C4-2B (cell line): ENCODE measurements around the gene NFATC2.

ENCODE experiments used
- H3K27ac ChIP-seq: fragments of 450-650 bp; 2 replicates; pipeline ENCODE4 v1.5.1; 2017
- ZFX ChIP-seq: fragments of 450-650 bp; IDR thresholded peaks from 2 replicates; pipeline ENCODE4 v1.6.1; 2017
- TF ChIP-seq, protein P1 (sequence below): fragments of 450-650 bp; conservative IDR thresholded peaks from 2 replicates; pipeline ENCODE4 v1.5.1; 2017; ENCODE audit warnings: mild to moderate bottlenecking

The NFATC2 gene

GRCh38 chr20:51511861-51512619, 30.5 kb downstream of the NFATC2 start:
- no peak overlapping the region for H3K27ac ChIP-seq
- TF ChIP-seq, protein P1, sequence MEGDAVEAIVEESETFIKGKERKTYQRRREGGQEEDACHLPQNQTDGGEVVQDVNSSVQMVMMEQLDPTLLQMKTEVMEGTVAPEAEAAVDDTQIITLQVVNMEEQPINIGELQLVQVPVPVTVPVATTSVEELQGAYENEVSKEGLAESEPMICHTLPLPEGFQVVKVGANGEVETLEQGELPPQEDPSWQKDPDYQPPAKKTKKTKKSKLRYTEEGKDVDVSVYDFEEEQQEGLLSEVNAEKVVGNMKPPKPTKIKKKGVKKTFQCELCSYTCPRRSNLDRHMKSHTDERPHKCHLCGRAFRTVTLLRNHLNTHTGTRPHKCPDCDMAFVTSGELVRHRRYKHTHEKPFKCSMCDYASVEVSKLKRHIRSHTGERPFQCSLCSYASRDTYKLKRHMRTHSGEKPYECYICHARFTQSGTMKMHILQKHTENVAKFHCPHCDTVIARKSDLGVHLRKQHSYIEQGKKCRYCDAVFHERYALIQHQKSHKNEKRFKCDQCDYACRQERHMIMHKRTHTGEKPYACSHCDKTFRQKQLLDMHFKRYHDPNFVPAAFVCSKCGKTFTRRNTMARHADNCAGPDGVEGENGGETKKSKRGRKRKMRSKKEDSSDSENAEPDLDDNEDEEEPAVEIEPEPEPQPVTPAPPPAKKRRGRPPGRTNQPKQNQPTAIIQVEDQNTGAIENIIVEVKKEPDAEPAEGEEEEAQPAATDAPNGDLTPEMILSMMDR: no peak
- TF ChIP-seq ZFX: no peak

DNA sequence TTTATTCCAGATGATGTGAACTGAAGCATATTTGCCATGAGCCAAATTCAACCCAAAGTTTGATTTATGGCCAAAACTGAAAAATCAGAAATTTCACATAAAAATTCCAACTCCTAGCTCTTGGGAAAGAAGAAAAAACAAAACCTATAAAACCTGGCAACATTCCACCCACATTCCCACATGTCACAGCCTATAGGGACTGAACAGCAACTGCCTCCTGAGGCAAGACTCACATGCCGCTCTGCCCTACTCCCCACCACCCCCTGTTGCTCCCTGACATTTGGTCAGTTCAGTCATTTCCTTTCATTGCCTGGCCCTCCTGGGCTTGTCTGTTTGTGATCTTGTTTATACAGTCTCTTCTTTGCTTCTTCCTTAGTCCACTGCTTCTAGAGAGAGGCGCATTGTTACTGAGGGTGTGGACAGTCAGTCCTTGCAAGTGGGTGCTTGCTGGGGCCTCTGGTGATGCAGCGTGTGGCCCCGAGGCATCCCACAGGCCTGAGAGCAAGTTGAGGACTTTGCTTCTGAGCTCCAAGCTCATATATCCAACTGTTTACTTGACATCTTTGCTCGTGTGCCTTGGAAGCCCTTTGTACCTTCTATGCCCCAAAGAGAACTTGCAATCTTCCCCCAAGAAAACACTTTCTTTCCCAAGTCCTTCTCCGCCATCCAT, 31.4 kb downstream of the NFATC2 start:
- TF ChIP-seq ZFX: no peak
- TF ChIP-seq, protein P1: no peak

DNA sequence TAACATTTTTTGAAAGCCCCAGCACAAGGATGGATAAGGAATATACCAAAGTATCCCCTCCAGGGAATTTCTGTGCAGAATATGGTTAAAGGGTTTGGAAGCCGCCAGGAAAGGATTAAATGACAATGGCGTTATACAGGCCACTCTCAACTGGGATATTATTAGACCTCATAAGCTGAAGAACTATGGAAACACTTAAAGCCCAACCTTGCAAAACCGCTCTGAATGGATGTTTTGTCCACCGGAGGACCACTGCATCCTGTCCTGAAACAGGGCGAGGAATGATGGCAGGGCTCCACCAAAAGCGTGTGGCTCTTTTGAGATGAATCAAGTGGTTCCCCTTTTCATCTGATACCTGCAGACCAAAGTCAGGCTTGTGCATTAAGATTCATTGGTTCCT, 32.4 kb downstream of the NFATC2 start:
- no peak overlapping the region for H3K27ac ChIP-seq
- TF ChIP-seq, protein P1: no peak
- TF ChIP-seq ZFX: no peak

More for the DNA sequence above, 31.4 kb downstream of the NFATC2 start:
- H3K27ac ChIP-seq: no peak overlapping the region

DNA sequence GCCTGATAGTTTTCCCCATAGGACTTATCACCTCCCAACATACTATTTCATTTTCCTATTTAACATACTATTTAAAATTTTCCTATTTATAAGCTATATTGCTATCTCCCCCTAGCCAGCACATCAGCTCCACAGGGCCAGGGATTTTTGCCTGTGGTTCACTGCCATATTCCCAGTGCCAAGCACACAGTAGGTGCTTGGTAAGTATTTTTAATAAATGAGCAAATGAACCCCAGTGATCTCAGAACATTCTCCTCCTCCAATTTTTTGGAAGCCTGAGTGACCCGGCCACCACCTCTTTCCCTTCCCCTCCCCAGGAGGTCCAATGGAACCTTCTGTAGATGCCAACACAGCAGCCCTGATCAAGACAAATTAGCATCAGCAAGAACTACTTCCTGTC, 33.3 kb downstream of the NFATC2 start:
- TF ChIP-seq, protein P1: no peak
- no peak for TF ChIP-seq ZFX
- H3K27ac ChIP-seq: no peak overlapping the region

- no peak for TF ChIP-seq ZFX
- TF ChIP-seq, protein P1: no peak
- H3K27ac ChIP-seq: no peak overlapping the region
These were observed 33.7 kb downstream of the NFATC2 start for GRCh38 chr20:51508780-51509179.

DNA sequence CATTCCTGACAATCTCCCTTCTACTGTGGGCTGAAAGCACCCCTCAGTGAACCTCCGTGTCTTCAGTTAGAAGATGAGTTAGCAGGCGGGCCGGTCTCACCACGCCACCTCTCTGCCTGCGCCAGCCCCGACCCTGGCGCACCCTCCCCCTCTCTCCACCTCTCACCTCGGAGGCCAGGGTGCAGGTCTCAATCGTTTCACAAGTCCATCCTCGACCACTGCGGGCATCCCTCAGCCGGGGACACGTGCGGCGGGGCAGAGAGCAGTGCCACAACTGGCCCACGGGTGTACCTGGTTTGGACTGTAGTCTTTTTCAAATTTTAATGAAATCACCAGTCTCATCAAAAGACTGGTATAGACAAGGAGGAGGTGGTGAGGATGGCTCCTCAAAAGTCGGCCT, 34.4 kb downstream of the NFATC2 start:
- no peak for TF ChIP-seq ZFX
- TF ChIP-seq, protein P1: no peak
- no peak overlapping the region for H3K27ac ChIP-seq

GRCh38 chr20:51507216-51508036, 35.1 kb downstream of the NFATC2 start:
- TF ChIP-seq, protein P1: no peak
- TF ChIP-seq ZFX: no peak
- H3K27ac ChIP-seq: no peak overlapping the region
